ENCODE data around the gene FPR3. TPM values are rescaled to one million over a fixed set of nuclear protein-coding genes. Genes with fewer than 3 reads are reported as not detected.

Gene FPR3
- total RNA-seq, 2 experiments from 2014 or later: not detected

- Mint-ChIP-seq H3K27ac (no peak overlapping the region), H3K9me3 (no peaks in the 10 kb centered on the region), H3K4me3 (no peak overlapping the region), H3K27me3 (peaks cover 25% of the 10 kb centered on the region), H3K36me3 (ENCODE audit: low read depth) (no peaks in the 10 kb centered on the region), H3K4me1 (ENCODE audit: low read depth) (no peaks in the 10 kb centered on the region)
- intact Hi-C loops (cut with DNase I, micrococcal nuclease): no loop called here
- Histone ChIP-seq H3K4me1 (ENCODE audit: insufficient read depth, low read length) (no peaks in the 10 kb centered on the region), H3K4me3 (ENCODE audit: low read length) (no peak overlapping the region), H3K36me3 (ENCODE audit: insufficient read depth, low read length) (no peaks in the 10 kb centered on the region), H3K9me3 (ENCODE audit: control insufficient read depth in 1 of 2, insufficient read depth in 1 of 2, low read length in 2 of 2) (peaks cover 0 to 6% of the 10 kb centered on the region in 2 experiments), H3K27ac (ENCODE audit: low read depth in 1 of 2, low read length in 2 of 2) (no peak overlapping the region), H3K27me3 (ENCODE audit: control insufficient read depth in 1 of 2, insufficient read depth in 2 of 2, low read length in 2 of 2) (no peaks in the 10 kb centered on the region)
- DNase-seq (peak in 1 of 14 experiments; percentile 42), ATAC-seq (ENCODE audit: poor library complexity) (no peak)
- POLR2A ChIA-PET: no interaction called here
- CTCF ChIA-PET: no interaction called here
- TF ChIP-seq CTCF (IDR thresholded peaks at IDR 0.05): no peak
Measured at GRCh38 chr19:51750400-51751094, 44.4 kb upstream of the FPR3 start.

GRCh38 chr19:51751655-51752054 lies 43.3 kb upstream of the FPR3 start, which contains the start of gene FPR1:
FPR1 (minus strand) TSS chr19:51751878; CDS start chr19:51746994, 4,884 bp downstream.
- no peak within 1 kb of the TSS for H3K4me3 Mint-ChIP-seq
- H3K36me3 Mint-ChIP-seq (ENCODE audit: low read depth): no peaks in the 10 kb centered on the region

GRCh38 chr19:51754109-51754508 lies 40.8 kb upstream of the FPR3 start:
- DNase-seq (peak in 2 of 14 experiments; percentile 42), ATAC-seq (ENCODE audit: poor library complexity) (no peak)
- Histone ChIP-seq H3K27ac (ENCODE audit: low read depth in 1 of 2, low read length in 2 of 2) (no peak overlapping the region), H3K4me1 (ENCODE audit: insufficient read depth, low read length) (no peaks in the 10 kb centered on the region), H3K27me3 (ENCODE audit: control insufficient read depth in 1 of 2, insufficient read depth in 2 of 2, low read length in 2 of 2) (no peaks in the 10 kb centered on the region), H3K9me3 (ENCODE audit: control insufficient read depth in 1 of 2, insufficient read depth in 1 of 2, low read length in 2 of 2) (no peaks in the 10 kb centered on the region), H3K36me3 (ENCODE audit: insufficient read depth, low read length) (no peaks in the 10 kb centered on the region), H3K4me3 (ENCODE audit: low read length) (no peak overlapping the region)
- H3K4me1 Mint-ChIP-seq (ENCODE audit: low read depth): no peaks in the 10 kb centered on the region
- no peak for TF ChIP-seq CTCF (IDR thresholded peaks at IDR 0.05)
- no peaks in the 10 kb centered on the region for H3K36me3 Mint-ChIP-seq (ENCODE audit: low read depth)
- intact Hi-C loops (cut with DNase I, micrococcal nuclease): no loop called here
- peaks cover 20% of the 10 kb centered on the region for H3K27me3 Mint-ChIP-seq
- no peaks in the 10 kb centered on the region for H3K9me3 Mint-ChIP-seq
- H3K4me3 Mint-ChIP-seq: no peak overlapping the region
- POLR2A ChIA-PET: no interaction called here
- CTCF ChIA-PET: no interaction called here
- no peak overlapping the region for H3K27ac Mint-ChIP-seq

More at GRCh38 chr19:51751655-51752054, 43.3 kb upstream of the FPR3 start, which contains the start of gene FPR1:
- peak in 2 of 14 experiments; percentile 45 to 59 for DNase-seq
- Mint-ChIP-seq H3K27ac (no peak within 1 kb of the TSS), H3K27me3 (peaks cover 30% of the 10 kb centered on the region), H3K9me3 (no peaks in the 10 kb centered on the region), H3K4me1 (ENCODE audit: low read depth) (no peaks in the 10 kb centered on the region)
- no peak for ATAC-seq (ENCODE audit: poor library complexity)
- ChIA-PET POLR2A (no interaction called here), CTCF (no interaction called here)
- Histone ChIP-seq H3K27ac (ENCODE audit: low read depth in 1 of 2, low read length in 2 of 2) (no peak within 1 kb of the TSS), H3K36me3 (ENCODE audit: insufficient read depth, low read length) (no peaks in the 10 kb centered on the region), H3K27me3 (ENCODE audit: control insufficient read depth in 1 of 2, insufficient read depth in 2 of 2, low read length in 2 of 2) (no peaks in the 10 kb centered on the region), H3K4me1 (ENCODE audit: insufficient read depth, low read length) (no peaks in the 10 kb centered on the region), H3K4me3 (ENCODE audit: low read length) (no peak within 1 kb of the TSS), H3K9me3 (ENCODE audit: control insufficient read depth in 1 of 2, insufficient read depth in 1 of 2, low read length in 2 of 2) (peaks cover 0 to under 1% of the 10 kb centered on the region in 2 experiments)
- intact Hi-C loops (cut with DNase I, micrococcal nuclease): no loop called here
- no peak for TF ChIP-seq CTCF (IDR thresholded peaks at IDR 0.05)

Data from CD4-positive, alpha-beta T cell (primary cell).